Stimulated activated CD8-positive, alpha-beta memory T cell treated with anti-CD3 and anti-CD28 coated beads, Interleukin-15, amount 100 ng/mL, for 1 hour (primary cell): ENCODE measurements around the gene HEPACAM2.

ENCODE experiments used
- DNase-seq: peaks from one replicate; pipeline ENCODE4 v3.0.0-alpha.2; 2020; ENCODE audit warnings: low read depth

Gene HEPACAM2

GRCh38 chr7:93202594-93203250 lies 23.5 kb downstream of the HEPACAM2 start:
- no peak for DNase-seq

- no peak for DNase-seq
Observed at GRCh38 chr7:93198472-93198871, 27.8 kb downstream of the HEPACAM2 start.

GRCh38 chr7:93196336-93196735 lies 29.9 kb downstream of the HEPACAM2 start:
- no peak for DNase-seq

GRCh38 chr7:93194386-93194785 lies 31.9 kb downstream of the HEPACAM2 start:
- DNase-seq: no peak

DNA sequence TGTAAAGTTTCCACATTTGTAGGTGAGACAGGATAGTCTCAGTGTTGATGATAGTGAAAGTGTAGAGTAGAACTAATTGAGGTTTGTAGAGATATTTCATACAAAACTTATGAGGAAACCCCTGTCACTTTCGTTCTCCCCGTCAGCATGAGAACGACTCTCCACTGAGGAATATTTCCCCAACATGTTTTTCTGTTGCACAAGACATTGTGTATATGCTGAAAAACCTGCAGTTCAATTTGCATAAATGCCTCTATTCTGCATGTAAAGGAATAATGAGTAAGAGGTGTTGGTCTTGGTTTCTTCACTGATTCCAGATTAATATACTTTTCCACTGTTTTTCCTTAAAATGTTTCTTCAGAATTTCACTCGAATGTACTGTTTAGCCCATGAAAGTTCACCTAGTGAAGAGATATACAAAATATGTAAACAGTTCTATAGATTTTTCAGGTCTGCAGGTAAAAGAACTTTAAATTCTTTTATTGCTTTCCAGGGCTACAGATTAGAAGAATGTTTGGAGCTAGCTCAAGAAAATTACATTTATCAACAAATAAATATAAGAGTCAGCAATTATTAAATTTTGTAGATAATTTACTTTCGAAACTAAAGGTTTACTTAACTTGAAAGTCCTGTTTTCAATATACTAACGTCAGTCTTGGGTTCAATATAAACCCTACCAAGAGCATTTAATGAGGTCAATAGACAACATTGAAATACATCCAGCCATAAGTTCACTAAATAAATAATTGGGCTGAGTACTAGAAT lies 37.2 kb downstream of the HEPACAM2 start:
- DNase-seq: no peak

- no peak for DNase-seq
Observed at GRCh38 chr7:93185303-93186027, 40.8 kb downstream of the HEPACAM2 start.

- no peak for DNase-seq
Observed at GRCh38 chr7:93179173-93179572, 47.1 kb downstream of the HEPACAM2 start.

DNA sequence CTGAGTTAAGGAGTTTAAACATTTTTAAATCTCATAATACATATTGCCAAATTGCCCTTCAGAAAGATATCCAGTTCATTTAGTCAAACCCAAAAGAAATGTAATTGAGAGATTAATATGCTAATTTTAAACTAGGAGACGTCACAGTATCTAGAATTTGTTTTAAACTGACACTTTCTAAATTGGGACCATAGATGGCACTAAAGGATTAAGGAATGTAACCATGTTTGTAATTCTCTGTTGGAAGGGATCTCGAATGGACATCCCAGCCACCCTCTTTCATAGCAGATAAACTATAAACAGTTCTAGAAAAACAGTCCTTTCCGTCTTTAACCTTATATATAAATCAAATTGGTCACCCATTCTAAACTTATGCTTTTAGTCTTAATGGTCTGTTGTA lies 48.1 kb downstream of the HEPACAM2 start:
- DNase-seq: no peak

- DNase-seq: no peak
Observed at GRCh38 chr7:93176992-93177580, 49.2 kb downstream of the HEPACAM2 start.

DNA sequence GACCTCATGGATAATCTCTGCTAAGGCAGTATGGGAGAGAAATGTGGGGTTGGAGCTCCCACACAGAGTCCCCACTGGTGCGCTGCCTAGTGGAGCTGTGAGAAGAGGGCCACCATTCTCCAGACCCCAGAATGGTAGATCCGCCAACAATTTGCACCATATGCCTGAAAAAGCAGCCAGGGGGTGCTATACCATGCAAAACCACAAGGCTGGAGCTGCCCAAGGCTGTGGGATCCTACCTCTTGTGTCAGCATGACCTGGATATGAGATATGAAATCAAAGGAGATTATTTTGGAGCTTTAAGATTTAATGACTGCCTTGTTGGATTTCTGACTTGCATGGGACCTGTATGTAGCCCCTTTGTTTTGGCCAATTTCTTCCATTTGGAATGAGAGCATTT lies 51.0 kb downstream of the HEPACAM2 start:
- DNase-seq: no peak

DNA sequence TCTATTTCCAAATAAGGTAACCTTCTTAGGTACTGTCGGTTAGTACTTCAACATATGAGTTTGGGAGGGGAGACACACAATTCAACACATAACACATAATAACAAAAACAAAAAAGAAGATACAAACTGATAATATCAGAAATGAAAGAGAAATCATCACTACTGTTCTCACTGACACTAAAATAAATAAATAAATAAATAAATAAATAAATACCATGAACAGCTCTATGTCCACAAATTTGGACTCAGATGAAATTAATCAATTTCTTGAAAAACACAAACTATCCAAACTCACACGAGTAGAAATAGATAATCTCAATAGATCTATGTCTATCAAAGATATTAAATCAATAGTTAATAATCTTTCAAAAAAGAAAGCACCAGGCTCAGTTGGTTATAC lies 53.6 kb downstream of the HEPACAM2 start:
- no peak for DNase-seq

DNA sequence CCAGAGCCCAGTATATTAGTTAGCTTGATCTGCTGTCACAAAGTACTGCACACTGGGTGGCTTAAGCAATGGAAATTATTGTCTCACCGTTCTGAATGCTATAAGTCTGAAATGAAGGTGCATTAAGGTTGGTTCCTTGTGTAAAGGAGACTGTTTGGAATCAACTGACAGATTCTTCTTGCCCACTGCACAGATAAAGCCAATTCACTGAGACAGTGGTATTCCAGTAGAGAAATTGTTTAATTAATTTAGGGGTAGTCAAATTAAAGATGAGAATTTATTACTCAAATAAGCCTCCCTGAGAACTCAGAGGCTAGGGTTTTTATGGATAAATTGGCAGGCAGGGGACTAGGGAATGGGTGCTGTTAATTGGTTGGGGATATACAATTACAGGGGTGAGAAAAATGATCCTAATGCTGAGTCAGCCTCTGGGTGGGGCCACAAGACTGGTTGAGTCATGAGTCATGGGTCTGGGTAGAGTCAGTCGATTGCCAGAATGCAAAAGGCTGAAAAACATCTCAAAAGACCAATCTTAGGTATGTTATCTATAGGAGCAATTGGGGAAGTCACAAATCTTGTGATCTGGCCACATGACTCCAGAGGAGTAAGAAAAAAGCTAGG lies 54.6 kb downstream of the HEPACAM2 start:
- DNase-seq: no peak

DNA sequence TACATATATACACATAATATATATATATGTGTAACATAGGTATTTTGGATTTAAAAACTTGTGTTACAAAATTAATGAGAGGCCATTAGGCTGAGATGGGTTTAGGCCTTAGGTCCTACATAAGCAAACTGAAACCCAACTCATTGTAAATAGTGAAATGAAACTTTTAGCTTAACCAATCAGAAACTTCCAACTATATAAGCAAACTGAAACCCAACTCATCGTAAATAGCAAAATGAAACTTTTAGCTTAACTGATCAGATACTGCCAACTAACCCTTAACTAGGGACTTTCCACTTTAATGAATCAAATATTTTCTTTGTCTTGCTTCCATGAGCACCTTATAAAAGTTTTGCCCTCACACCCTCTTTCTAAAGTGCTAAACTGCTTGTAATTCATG lies 60.8 kb downstream of the HEPACAM2 start:
- no peak for DNase-seq

DNA sequence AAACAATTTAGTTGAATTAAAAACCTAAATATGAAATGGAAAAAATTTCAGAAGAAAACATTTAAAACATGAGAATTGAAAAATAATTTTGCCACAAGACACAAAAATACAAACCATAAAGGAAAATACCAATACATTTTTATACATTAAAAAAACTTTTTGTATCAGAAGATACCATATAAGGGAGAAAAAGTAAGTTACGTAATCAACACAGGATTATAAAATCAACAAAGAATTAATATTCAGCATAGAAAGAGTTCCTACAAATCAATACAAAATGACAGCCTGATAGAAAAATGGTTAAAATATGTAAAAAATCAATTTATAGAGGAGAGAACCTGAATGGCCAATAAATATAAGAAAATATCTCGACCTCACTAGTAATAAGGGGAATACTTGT lies 61.5 kb downstream of the HEPACAM2 start:
- no peak for DNase-seq

DNA sequence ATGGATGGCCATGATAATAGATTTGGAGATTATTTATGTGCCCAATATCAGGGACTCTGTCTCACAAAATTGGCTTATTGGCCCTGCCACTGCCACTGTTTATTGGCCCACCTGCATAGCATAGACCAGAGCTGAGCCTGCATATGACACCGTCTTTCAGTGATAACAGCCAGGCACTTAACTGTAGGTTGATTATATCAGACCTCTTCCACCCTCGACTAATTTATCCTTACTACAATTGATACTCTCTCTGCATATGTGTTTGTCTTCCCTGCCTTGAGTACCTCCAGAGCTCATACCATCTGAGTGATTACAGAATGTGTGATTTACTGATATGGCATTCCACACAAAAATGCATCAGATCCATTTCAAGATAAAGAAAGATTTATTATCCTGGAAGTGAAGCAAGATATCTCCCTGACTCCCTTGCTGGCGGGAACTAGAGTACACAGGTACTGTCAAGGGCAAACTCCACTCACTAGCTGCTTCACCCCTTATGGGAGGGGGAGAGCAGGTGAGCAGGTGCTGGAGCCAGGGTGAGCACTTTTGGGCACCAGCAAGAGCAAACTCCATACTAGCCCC lies 65.0 kb downstream of the HEPACAM2 start:
- no peak for DNase-seq

DNA sequence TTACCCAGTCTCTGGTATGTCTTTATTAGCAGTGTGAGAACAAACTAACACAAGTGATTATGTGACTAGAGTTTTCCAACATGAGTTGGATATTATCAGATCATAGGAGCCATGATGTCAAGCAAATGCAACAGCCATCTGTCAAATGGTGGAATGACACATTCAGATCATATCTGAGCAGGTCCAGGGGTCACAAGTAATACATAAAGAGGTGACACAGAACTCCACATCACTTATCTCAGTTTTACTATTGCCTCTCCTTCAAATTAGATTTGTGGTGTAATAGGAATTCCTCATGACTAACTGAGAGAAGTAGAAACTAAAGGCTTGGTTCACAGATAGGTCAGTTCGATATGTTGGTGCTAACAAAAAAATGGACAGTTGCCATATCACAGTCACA lies 65.9 kb downstream of the HEPACAM2 start:
- DNase-seq: no peak

DNA sequence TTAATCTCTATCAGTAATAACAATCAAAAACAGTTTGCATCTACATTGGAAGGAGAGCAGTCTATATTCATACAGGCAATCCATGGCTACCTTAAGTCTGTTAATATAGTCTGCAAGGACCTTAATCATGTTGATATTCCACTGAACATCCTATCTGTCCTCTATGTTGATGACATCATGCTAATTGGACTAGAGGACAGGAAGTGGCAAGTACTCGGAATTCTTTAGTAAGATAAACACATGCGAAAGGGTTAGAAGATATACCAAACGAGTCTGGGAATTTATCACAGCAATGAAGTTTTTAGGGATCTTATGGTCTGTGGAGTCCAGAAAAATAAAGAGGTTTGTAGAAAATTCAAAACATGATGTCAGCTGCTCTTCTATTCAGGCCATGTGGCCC lies 66.8 kb downstream of the HEPACAM2 start:
- no peak for DNase-seq

- no peak for DNase-seq
Observed at GRCh38 chr7:93156884-93157283, 69.4 kb downstream of the HEPACAM2 start.

DNA sequence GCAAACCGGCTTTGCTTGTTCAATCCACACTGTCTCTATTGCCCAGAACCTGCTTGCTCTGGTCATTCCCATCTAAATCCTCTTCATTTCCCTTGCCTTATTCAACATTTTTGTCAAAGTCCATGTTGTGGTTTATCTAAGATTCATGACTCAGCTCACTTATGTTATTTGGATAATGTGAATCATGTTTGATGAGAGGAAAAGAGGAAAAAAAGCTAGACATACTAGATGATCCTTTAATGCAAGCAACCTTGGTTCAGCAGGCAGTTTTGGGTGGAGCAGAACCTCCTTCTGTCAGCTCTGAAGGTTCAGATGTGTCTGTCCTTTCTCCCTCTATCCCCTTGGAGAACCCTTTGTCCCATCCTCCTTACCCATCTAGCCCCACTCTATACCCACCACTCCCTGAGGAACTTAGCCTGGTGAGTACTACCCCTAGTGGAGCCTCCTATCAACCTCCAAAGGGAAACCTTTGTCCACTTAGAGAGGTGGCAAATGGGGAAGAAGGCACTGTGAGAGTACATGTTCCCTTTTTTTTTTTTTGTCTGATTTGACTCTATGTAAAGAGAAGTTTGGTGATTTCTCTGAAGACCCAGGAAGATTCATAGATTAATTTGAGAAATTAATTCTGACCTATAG lies 76.0 kb downstream of the HEPACAM2 start:
- DNase-seq: no peak

- no peak for DNase-seq
Observed at GRCh38 chr7:93148727-93149126, 77.5 kb downstream of the HEPACAM2 start.

DNA sequence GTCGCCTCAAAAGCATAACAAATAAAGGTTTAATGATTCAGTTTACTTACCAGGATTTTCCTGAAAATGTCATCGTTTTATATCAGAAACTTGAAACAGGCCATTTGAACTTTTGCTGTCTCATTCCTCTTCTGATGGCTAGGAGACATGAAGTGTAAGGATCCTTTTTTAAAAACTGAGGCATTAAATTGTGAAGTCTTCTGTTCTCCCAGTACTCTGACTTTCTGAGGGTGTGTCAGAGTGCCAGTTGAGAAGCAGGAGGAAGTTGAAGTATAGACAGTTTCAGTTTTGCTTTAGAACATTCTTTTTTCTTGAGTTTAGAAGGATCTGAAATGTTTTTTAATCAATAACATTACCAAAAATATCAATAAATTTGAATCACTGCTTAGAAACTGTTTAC lies 78.1 kb downstream of the HEPACAM2 start, which contains the start of gene SAMD9L:
TSS of gene SAMD9L (minus strand) at position 242 of the 400 bp plus-strand sequence. CDS start 12,414 bp downstream, outside the sequence.
- no peak for DNase-seq
